Measurements from ENCODE around the gene PAX3.

DNA sequence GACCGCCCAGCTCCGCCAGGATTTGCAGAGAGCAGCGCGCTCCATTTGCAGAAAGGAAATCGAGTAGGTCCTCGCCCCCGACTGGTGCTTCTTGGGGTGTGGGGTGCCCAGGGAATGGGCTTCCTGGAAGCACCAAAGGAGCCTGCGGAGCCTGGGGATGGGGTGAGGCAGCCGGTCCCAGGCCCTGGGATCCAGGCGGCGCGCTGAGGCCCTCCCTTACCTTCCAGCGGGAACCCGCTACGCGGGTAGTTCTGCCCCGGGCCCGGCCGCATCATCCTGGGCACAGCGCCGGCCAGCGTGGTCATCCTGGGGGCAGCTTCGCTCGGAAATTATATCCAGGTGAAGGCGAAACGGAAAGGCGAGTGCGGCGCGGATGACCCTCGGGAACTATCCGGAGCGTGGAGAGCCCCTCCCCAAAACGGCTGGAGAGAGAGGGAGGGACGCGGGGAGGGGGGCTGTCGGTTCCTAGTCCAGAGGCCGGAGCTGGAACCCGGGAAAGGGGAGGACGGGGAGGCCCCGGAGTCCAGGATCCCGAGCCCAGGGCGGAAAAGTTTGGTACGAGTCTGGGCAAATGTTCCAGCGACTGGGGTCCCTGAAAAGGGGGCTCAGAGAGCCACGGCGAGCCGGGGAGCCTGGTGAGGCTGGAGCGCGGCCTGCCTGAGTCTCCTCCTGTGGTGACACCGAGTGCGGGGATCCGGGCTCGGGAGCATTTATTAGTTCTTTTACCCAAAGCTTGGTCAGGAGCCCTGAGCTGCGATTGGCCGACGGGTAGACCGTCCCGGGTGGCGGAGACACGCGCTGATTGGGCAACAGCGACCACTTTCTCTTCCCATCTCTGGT, at the start of gene PAX3:
- TF ChIP-seq, protein P1, sequence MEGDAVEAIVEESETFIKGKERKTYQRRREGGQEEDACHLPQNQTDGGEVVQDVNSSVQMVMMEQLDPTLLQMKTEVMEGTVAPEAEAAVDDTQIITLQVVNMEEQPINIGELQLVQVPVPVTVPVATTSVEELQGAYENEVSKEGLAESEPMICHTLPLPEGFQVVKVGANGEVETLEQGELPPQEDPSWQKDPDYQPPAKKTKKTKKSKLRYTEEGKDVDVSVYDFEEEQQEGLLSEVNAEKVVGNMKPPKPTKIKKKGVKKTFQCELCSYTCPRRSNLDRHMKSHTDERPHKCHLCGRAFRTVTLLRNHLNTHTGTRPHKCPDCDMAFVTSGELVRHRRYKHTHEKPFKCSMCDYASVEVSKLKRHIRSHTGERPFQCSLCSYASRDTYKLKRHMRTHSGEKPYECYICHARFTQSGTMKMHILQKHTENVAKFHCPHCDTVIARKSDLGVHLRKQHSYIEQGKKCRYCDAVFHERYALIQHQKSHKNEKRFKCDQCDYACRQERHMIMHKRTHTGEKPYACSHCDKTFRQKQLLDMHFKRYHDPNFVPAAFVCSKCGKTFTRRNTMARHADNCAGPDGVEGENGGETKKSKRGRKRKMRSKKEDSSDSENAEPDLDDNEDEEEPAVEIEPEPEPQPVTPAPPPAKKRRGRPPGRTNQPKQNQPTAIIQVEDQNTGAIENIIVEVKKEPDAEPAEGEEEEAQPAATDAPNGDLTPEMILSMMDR (IDR thresholded peaks at IDR 0.05 in 4 of 5, conservative IDR thresholded peaks at IDR 0.05 in 1 of 5): no peak
- TF ChIP-seq POLR2A (IDR thresholded peaks at IDR 0.05): no peak
